Limb (tissue), 2 donors: ENCODE data around the gene TMEM140.
"Not testable (repeated sequence)": the region's sequence is repeated elsewhere in the genome, so short reads cannot be mapped to it uniquely, and the experiment has no call there.

ENCODE experiments used
- DNase-seq, 2 donors: peaks; one replicate each; pipeline ENCODE4 v3.0.0-alpha.2; 2016; ENCODE audit errors: extremely low spot score in 2 of 2

TMEM140 gene

GRCh38 chr7:135194494-135195095 lies 46.7 kb downstream of the TMEM140 start:
- peak in 1 of 2 donors; percentile 20 for DNase-seq

GRCh38 chr7:135195156-135195555 lies 47.3 kb downstream of the TMEM140 start:
- DNase-seq: peak in 1 of 2 donors; percentile 10

DNA sequence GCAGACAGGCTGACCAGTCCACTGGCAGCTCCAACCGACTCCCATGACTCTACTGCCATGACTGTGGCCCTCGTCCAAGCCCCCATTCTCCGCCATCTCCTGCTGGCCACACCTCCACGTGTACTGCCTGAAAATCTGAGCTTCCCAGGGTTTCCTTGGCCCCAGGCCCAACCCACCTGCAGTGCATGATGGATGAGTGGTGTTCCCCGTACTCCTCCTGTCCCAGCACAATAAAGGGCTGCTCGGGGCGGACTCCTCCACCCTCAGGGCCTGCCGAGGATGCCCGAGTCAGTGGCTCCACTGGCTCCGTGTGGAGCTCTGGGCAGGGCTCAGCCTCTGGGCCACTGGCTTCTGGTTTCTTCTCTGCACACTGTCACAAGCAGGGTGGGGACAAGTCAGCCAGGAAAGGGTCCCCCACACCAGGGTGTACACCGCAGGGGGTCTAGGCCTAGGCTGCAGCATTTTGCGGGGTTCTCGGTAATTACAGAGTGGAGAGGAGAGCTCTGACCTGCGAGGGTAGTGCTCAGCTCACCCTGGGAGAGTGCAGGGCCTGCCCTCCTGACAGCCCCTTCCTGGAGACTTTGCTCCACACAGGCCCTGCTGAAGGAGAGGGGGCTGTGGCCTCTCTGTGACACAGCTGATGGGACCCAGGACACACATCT lies 48.2 kb downstream of the TMEM140 start:
- DNase-seq: peak in 1 of 2 donors; percentile 20

DNA sequence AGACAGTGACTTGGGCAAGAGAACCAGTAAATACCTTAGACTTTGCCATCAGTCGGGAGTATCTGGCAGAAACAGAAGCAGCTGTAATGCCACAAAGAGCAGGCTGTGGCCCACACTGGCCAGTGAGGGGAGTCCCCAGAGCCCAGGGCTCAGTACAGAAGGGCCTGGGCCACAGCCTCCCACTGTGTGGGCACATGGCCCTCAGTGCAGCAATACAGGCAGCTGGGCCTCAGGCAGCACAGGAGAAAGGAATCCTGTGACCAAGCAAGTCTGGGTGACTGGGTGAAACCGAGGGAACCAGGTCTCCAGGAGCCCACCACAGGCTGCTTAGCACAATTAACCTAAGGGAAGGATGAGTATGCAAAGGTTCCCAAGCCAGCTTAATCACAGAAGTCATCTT lies 49.5 kb downstream of the TMEM140 start:
- peak in 1 of 2 donors; percentile 14 for DNase-seq

DNA sequence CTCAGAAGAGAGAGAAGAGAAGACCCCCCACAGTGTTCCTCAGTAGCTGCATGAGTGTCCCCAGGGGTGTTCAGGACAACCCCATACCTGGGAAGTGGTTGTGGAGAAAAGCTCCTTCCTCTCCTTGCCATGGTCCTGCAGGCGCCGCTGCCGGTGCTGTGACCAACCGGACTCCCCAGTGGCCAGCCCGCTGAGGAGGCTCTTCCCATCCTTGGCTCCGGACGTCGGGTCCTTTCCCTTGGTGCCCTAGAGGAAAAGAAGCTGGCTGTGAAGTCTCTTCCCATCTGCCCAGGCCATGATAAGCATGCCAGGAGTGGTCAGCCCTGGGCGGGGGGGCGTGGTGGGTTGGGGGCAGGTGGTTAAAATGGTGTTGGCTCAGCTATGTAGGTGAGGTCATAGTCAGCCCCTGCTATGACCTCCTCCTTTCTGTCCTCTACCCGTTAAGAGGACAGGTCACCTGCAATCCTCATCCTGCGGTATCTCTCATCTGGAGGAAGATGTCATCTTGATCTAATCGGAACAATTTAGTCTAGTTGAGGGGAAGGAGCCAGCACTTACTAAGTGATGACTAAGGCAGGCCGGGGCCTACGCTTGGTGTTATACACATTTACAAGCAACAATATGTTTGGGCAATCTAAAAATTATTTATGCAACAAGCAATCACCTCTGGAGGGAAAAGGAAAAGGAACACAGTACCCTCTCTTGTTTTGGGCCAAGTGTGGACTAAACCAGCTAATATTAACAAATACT lies 50.2 kb downstream of the TMEM140 start:
- DNase-seq: peak in 1 of 2 donors; percentile 19

GRCh38 chr7:135199439-135199838 lies 51.6 kb downstream of the TMEM140 start:
- no peak for DNase-seq

DNA sequence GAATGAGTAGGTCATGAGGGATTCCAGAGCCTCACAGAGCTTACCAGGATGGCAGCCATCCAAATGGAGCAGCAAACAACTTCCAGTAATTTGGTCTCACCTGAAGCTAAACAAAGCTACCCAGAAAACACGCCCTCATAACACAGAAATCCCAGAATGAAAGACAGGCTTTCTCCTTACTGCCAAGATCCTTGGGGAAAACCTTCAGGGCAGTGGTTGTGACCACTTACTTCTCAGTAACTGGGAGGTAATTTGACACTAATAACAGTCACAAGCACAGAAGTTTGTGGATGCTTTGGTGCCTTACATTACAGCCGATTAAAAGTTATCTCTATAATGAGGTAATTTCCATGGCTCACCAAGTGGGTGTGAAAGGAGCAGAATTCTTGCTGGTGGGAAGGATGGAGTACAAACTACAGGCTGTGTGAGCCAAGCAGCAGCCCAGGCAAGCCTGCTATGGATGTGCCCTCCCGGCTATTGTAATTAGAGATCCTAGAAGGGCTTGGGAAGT lies 53.0 kb downstream of the TMEM140 start:
- DNase-seq: peak in 1 of 2 donors; percentile 9

DNA sequence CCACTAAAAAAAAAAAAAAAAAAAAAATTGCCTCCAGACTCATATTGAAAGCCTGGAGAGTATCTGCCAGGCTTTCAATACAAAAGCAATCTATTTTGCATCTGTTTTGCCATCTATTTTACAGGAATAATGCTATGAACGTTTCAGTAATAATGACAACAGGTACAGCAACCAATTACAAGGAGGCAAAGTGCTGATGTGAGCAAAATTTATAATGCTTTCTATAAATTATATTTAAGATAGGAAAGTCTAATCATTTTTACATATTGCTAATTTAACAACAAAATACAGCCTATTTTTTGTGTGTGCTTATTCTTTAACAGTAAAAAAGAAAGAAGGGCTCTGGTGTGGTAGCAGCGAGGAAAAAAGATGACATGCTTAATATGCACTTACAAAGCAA lies 53.5 kb downstream of the TMEM140 start:
- DNase-seq: no peak

DNA sequence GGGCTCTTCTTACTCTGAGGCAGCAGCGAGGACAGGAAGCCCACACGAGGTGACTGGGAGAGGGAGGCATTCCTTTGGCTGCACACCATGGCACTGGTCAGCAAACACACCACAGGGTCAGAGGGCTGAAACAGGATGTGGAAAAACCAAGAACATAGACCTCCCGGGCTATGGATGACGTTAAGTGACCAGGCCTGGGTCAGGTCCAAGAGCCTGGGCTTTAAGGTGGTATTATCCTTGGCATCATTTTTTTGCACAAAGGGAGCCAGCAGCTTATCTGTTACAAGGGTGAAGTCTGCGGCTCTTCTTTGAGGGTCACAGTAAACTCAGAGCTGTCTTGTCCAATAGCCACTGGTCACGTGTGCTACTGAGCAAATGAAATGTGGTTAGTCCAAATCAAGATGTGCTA lies 56.5 kb downstream of the TMEM140 start:
- DNase-seq: no peak

- no peak for DNase-seq
These were observed 57.0 kb downstream of the TMEM140 start for GRCh38 chr7:135204876-135205275.

- no peak for DNase-seq
These were observed 58.0 kb downstream of the TMEM140 start for GRCh38 chr7:135205850-135206249.

DNA sequence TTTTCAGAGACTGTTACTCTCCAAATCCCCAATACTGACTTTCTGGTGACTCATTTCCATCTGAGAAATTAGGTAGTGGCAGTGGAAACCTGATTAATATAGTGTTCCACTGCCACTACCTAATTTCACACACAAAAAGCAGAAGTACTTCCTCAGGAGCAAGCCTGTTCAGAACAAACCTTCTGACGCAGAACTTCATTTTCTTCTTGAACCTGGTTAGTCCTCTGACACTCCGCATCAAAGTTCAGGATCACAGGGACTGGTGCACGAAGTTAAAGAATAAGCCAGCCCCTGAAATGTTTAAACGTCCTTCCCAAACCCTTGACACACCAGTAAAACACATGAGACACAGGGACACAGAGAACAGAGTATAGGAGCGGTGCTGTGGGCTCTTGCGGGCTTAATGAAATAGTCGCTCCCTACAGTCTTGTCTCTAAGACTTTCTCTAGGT lies 59.1 kb downstream of the TMEM140 start:
- DNase-seq: no peak

DNA sequence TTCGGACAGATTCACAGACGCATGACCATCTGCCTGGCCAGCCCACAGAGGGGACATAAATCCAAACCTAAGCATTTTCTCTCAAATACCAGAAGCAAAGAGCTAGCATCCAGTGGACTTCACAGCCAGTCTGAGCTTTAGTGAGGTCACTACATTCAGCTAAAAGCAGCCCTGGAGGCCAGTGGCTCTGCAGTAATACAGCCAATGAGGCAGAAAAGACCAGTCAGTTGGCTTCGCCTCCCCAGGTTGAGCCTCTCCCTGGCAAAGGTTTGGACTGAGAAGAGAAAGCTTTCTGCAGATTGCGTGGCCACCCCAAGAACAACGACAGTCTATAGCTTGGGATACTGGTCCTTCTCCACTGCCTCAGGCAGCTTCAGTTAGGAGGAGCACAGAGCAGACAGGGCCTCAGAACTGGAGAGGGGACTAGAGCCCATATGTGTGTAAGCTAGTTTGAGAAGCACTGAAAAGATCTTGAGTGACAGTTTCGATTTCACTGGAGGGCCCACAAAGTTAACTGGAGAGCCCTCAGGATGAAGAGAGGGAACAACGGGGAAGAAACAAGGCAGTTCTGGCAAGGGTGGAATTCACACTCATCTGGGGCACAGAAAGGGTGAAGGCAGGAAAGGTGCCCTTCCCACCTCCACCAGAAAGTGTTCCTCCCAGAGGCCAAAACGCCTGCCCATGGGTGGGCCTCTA lies 59.7 kb downstream of the TMEM140 start:
- DNase-seq: no peak

- DNase-seq: no peak
These were observed 60.4 kb downstream of the TMEM140 start for GRCh38 chr7:135208102-135208793.

- DNase-seq: no peak
These were observed 61.5 kb downstream of the TMEM140 start for GRCh38 chr7:135209225-135209834.

- DNase-seq: peak in 1 of 2 donors; percentile 13
These were observed 63.0 kb downstream of the TMEM140 start for GRCh38 chr7:135210888-135211178.

DNA sequence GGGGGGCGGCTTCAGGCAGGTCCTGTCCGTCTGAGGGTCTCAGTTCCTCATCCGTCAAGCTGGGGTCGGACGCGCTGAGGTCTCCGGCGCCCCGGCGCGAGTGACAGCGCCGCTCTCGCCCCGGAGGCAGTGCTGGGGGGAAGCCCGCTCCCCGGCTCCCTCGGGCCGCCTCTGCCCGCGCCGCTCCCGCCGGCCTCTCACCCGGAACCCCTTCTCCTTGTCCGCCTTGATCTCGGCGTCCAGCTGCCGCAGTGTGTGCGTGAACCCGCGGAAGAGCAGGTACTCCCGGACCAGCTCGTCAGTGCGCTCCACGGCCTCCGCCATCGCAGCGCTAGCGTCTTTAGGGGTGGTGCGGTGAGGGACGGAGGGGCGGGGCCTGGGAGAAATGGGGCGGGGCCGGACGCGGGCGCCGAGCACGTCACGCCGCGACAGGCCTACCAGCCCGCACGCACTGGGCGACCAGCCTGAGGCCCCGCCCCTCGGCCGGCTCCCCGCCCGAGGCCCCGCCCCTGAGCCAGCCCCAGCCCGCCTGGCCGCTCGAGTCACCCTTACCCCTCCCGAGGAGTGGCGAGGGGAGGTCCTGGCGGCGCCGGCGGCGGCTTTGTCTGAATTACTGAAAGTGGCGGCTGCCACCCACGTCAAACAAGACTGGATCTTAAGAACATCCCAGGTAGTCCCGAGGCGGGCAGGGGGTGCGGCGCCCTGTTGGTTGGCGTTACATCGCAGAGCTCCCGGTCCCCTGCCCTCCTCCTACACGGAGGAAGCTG lies 63.5 kb downstream of the TMEM140 start, which contains the start of gene WDR91:
TSS of gene WDR91 (minus strand) at position 348 of the 767 bp plus-strand sequence. CDS start at position 324, 24 bp downstream.
- DNase-seq: peak; percentile 95 to 99

- DNase-seq: not testable (repeated sequence)
These were observed 64.2 kb downstream of the TMEM140 start for GRCh38 chr7:135211946-135212685.

DNA sequence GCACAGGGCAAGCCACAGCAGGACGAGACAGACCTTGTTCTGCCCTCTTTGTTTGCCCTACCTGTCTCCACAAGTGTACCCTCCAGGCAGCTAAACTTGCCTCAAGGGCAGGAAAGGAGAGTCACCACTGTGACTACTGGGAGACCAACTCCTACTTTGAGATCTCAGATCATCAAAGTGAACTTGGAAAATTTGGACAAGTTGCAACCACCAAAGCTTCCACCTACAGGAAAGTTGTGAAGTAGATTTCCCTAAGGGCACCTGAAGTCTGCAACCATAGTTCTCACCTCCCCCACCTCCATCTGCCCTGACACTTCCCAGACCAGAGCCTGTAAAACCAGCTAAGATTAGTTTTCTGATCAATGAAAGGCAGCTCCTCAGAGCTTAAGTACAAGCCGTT lies 66.0 kb downstream of the TMEM140 start:
- DNase-seq: no peak
